IPS-18c (cell line): Measurements from ENCODE around the gene MRPS35.
"Not testable (repeated sequence)": the region's sequence is repeated elsewhere in the genome, so short reads cannot be mapped to it uniquely, and the experiment has no call there.

Experiments used
- H3K4me3 ChIP-seq: 2 replicates; pipeline ENCODE4 v1.7.0; 2013; ENCODE audit warnings: low read depth, mild to moderate bottlenecking, low read length, moderate library complexity; ENCODE audit not compliant: insufficient read depth
- H3K9me3 ChIP-seq: one replicate; pipeline ENCODE4 v1.6.1; 2013; ENCODE audit warnings: mild to moderate bottlenecking, low read length, moderate library complexity; ENCODE audit not compliant: control insufficient read depth, insufficient read depth

The MRPS35 gene

DNA sequence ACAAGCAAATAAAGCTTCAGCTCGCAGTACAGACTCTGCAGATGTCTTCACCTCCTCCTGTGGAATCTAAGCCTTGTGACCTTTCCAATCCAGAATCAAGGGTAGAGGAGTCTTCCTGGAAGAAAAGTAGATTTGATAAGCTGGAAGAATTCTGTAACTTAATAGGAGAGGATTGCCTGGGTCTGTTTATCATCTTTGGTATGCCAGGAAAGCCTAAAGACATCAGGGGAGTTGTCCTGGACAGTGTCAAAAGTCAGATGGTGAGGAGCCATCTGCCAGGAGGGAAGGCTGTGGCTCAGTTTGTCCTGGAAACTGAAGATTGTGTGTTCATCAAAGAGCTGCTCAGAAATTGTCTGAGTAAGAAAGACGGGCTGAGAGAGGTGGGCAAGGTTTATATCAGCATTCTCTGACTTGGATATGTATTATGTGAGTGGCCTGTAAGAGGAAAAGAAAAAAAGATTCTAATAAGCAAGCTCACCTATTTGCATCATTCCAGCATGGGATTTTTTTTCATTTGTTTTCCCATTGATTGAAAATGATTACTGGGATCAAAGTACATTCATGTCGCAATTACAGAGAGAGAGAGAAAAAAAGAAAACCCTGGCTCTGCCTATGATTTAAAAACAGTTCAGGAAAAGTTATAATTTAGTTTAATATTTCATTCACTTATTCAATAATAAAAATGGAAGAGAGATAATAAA, 13.6 kb upstream of the MRPS35 start:
- Histone ChIP-seq H3K9me3 (peaks cover 2% of the 10 kb centered on the region), H3K4me3 (no peak overlapping the region)

DNA sequence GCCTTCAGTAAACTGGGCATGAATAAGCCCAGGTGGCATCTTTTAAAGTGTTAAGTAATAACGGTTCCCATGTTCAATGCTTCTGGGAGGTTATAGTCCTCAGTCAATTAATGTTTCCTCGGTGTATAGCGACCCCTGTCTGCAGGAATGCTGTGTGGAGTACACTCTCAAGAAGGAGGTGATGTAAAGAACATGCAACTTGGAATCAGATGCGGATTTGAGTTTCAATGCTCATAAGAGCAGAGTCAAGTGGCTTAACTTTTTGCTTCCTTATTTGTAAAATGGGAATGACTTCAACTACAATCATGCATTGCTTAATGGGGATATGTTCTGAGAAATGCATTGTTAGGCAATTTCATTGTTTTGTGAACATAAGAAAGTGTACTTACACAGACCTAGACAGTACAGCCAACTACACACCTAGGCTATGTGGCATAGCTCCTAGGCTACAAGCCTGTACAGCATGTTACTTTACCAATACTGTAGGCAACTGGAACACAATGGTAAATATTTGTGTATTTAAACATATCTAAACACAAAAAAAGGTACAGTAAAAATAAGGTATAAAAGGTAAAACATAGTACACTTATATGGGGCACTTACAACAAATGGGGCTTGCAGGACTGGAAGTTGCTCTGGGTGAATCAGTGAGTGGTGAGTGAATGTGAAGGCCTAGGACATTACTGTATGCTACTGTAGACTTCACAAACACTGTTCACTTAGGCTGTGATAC, 6.7 kb upstream of the MRPS35 start:
- H3K4me3 ChIP-seq, result no peak overlapping the region
- no peaks in the 10 kb centered on the region for H3K9me3 ChIP-seq

DNA sequence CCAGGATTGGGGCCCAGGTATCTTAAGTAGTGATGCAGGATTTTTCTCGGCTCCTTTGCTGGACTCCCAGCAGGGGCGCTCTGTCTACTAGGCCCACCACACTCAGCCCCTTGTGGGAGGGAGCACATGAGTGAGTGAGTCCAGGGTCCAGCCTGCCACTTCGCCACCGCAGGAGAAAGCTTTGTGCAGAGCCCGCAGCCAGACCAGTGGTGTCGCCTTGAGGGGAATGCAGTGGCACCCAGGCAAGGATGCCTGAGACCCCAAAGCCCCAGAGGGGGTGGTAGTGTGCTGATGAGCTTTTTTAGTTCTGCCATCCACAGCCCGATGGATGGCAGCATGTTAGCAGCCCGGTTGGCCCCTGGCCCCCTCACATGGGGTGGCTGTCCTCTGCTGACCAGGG, 5.4 kb upstream of the MRPS35 start:
- Histone ChIP-seq H3K9me3 (no peaks in the 10 kb centered on the region), H3K4me3 (no peak overlapping the region)

DNA sequence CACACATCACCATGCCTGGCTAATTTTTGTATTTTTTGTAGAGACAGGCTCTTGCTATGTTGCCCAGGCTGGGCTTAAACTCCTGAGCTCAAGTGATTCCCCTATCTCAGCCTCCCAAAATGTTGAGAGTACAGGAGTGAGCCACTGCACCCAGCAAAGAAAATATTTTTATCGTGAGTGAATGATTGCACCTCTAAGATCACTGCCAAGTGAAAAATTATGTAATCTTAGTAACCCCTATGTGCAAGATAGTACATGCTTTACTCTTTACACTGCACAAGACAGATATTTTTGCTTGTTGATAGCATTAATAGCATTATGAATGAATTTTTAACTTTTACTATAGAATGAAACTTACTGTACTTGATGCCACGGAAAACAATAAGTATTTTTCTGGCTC, 3.4 kb upstream of the MRPS35 start:
- Histone ChIP-seq H3K4me3 (no peak overlapping the region), H3K9me3 (no peaks in the 10 kb centered on the region)

- Histone ChIP-seq H3K9me3 (no peaks in the 10 kb centered on the region), H3K4me3 (no peak overlapping the region)
These were observed 1.3 kb upstream of the MRPS35 start for GRCh38 chr12:27709212-27709931.

DNA sequence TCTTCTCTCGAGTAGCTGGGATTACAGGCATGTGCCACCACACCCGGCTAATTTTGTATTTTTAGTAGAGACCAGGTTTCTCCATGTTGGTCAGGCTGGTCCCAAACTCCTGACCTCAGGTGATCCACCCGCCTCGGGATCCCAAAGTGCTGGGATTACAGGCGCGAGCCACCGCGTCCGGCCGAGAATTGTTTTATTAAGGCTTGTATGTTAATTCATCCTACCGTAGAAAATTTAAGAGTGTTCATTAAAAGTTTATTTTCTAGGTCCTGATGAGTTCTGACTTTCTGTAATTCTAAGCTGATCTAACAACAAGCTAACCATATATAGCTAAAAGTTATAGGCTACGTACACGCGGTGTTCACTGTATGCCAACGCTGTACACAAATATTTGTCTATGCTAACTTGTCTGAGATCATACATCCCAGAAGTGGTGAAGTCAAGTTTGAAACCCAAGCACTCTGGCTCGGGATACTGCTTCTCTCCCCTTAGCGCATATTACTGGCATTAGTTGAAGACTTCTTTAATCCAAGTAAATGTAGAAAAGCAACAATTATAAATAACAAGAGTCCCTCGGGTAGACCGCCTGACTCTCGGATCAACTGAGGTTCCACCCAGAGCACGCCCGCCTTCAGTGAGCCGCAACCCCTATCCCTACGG, 570 bp upstream of the MRPS35 start:
- H3K9me3 ChIP-seq, result no peaks in the 10 kb centered on the region
- H3K4me3 ChIP-seq, result peak overlapping the region; percentile 82

DNA sequence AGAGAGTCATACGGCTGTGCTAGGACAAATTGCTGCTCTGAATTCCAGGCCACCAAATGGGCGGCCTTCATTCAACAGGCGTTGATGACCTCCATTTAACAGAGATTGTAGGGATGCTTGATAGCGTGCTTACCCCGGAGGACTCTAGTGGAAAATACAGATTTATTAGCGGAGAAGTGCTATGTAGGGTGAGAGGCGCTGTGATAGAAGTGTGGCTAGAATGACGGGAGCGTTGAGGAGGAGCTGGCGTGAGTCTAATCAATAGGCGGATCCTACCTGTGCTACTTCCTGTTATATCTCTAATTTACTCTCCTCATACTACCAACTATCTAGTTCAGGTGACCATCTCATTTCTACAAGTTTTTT, 668 bp downstream of the MRPS35 start:
- peak overlapping the region; percentile 82 for H3K4me3 ChIP-seq
- no peaks in the 10 kb centered on the region for H3K9me3 ChIP-seq

DNA sequence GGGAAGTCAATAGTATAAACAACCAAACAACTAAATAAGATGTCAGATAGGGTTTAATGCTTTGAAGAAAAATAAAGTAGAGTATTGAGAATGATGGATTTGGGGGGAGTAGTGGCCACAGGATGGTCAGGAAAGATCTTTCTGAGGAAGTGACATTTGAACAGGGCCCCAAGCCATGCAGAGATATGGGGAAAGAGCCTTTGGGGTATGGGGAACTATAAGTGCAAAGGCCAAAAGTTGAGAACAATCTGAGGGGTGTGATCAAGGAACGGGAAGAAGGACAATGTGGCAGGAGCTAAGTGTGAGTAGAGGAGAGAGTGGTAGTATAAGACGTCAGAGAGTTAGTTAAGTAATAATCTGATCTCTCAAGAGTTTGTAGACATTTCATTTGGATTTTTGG, 1.3 kb downstream of the MRPS35 start:
- Histone ChIP-seq H3K4me3 (peak overlapping the region; percentile 82; the same call in 1 of the 2 replicates), H3K9me3 (no peaks in the 10 kb centered on the region)

GRCh38 chr12:27723212-27723611, 12.6 kb downstream of the MRPS35 start:
- Histone ChIP-seq H3K4me3 (no peak overlapping the region), H3K9me3 (no peaks in the 10 kb centered on the region)

- H3K9me3 ChIP-seq, result no peaks in the 10 kb centered on the region
These were observed 19.5 kb downstream of the MRPS35 start for GRCh38 chr12:27730097-27730588.

DNA sequence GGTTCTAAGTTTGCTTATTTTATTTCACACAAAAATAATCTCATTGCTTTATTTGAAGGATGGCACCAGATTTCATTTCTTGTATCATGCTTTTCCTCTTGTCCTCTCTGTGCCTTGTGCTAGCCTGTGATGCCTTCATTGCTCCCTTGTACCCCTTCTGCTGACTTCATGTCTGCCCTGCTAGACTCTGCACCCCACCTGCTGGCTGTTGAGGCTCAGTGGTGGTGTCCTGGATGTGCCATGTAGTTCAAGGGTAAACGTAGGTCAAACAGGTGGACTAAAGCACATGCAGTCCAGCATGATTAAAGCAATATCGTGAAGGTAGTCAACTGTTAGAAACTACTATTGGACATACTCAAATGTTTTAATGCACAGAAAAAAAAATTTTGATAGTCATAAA, 21.6 kb downstream of the MRPS35 start:
- Histone ChIP-seq H3K9me3 (no peaks in the 10 kb centered on the region), H3K4me3 (no peak overlapping the region)

More at GRCh38 chr12:27730097-27730588, 19.5 kb downstream of the MRPS35 start:
- no peak overlapping the region for H3K4me3 ChIP-seq

- Histone ChIP-seq H3K9me3 (no peaks in the 10 kb centered on the region), H3K4me3 (no peak overlapping the region)
These were observed 22.5 kb downstream of the MRPS35 start for GRCh38 chr12:27733052-27733656.

DNA sequence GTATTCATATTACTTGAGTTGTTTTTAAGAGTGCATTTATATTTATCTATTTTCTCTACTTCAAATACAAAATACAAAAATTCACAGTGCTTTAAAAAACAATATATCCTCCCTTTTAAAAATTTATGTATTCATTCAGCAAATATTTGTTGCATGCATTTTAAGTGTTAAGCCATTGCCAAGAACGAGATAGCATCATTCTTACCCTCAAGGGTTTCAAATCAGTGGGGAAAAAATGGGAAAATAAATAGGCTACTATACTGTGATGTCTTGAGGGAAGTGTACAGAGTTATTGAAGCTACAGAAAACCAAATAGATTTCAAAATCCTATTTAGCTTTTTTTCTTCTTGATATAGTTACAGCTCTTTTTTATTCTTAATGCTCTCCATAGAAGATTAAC, 23.2 kb downstream of the MRPS35 start:
- Histone ChIP-seq H3K4me3 (no peak overlapping the region), H3K9me3 (no peaks in the 10 kb centered on the region)

GRCh38 chr12:27734321-27734720, 23.7 kb downstream of the MRPS35 start:
- H3K9me3 ChIP-seq, H3K4me3 ChIP-seq: not testable (repeated sequence)

DNA sequence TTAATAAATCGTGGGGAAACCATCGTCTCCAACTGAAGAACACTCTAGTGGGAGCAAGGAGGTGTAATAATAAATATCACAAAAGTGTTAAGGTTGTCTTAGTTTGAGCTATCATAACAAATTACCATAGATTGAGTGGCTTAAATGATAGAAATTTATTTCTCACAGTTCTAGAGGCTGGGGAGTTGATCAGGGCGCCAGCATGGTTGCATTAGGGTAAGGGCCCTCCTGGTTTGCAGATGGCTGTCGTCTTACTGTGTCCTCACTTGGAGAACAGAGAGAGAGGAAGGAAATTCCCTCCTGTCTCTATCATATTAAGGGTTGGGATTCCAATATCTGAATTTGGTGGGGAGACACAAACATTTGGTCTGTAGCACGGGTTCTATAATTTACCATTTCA, 33.0 kb downstream of the MRPS35 start:
- Histone ChIP-seq H3K9me3 (no peaks in the 10 kb centered on the region), H3K4me3 (no peak overlapping the region)

DNA sequence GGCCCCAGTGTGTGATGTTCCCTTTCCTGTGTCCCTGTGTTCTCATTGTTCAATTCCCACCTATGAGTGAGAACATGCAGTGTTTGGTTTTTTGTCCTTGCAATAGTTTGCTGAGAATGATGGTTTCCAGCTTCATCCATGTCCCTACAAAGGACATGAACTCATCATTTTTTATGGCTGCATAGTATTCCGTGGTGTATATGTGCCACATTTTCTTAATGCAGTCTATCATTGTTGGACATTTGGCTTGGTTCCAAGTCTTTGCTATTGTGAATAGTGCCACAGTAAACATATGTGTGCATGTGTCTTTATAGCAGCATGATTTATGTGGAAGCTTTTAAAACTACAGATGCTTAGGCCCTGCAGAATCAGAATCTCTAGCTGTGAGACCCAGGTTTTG, 35.1 kb downstream of the MRPS35 start:
- not testable (repeated sequence) for H3K4me3 ChIP-seq

DNA sequence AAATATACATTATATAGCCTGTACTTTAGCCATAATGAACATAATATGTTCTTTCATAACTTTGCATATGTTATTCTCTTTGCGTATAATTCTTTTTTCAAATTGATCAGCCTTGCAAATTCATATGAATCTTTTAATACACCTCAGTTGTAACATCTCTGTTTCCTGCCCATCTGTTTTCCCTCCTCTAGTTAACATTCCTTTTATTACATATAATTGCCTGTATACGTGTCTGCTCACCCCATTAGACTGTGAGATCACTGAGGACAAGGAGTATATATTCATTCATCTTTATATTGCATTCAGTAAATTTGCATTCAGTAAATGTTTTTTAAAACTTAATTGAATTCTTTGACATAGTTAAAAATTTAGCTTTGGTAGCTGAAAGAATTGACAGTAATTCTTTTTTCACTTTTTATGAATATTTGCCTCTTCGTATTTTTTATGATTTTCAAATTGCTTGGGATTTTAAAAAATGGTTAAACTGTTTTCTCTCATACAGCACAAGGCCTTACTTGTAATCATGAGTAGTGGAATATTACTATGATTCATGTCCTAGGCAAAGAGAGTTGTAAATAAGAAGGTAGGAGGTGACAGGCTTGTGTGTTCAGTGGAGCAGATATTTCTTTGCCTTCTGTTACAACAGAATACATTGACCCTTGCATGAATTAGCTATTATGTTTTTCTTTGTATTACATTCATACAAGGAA, 36.6 kb downstream of the MRPS35 start:
- Histone ChIP-seq H3K4me3 (no peak overlapping the region), H3K9me3 (no peaks in the 10 kb centered on the region)

More for the DNA sequence above, 35.1 kb downstream of the MRPS35 start:
- H3K9me3 ChIP-seq, result not testable (repeated sequence)
